HG02943 (cell line): ENCODE results near the gene TANC2.

Experiments
- ATAC-seq: cut with Tn5 transposase; IDR thresholded peaks from one replicate; pipeline ENCODE4 v1.9.1; 2021; ENCODE audit warnings: mild to moderate bottlenecking, low read depth, moderate library complexity; ENCODE audit not compliant: unreplicated experiment

Gene TANC2

DNA sequence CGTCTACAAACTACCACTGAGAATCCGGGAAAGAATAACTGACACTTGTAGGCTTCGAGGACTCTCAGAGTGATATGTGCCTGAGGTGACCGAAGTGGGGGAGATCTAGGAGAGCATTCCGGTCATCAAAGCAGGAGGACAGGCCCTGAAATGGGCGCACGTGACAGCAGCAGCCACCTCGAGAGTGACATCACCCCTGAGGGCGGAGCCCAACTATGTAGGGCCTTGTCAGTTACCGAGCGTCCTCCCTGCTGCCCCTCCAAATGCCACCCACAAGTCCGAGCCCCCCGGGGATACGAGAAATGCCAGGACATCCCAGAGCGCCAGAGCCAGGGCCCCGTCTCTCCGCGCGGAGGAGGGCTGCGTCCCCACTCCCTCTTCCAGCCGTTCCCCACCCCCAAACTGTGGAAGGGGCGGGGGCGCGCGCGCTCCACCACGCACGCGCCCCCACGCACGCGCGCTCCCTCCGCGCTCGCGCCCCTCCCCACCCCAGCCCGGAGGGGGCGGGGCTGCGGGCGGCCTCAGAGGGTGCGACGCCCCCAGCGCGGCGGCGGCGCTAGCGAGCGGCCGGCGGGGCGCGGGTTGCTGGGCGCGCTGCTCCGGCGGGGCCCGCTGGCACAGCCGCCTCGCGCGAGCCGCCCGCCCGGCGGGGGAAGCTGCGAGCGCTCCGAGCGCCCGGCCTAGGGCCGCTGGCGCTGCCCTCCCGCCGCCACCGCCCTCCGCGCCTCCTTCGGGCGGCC lies at the start of gene TANC2:
Gene TANC2 (plus strand): TSS at position 550 of the 740 bp plus-strand sequence. CDS start 43,325 bp downstream, outside the sequence.
- ATAC-seq = peak; percentile 55

GRCh38 chr17:62916684-62917571 lies 49.1 kb upstream of the TANC2 start:
- ATAC-seq = no peak

- ATAC-seq = no peak
These were observed 46.6 kb upstream of the TANC2 start for GRCh38 chr17:62919388-62919787.

DNA sequence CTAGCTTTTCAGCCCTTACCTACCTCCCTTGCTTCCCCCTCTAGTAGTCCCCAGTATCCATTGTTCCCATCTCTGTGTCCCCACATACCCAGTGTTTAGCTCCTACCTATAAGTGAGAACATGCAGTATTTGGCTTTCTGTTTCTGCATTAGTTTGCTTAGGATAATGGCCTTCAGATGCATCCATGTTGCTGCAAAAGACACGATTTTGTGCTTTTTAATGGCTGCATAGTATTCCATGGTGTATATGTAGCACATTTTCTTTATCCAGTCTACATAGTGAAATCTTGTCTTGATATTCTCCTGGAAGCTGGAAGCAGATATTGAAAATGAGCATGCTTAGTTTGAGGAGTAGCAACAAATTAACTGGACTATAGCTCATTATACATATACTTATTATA lies 45.7 kb upstream of the TANC2 start:
- ATAC-seq = no peak

DNA sequence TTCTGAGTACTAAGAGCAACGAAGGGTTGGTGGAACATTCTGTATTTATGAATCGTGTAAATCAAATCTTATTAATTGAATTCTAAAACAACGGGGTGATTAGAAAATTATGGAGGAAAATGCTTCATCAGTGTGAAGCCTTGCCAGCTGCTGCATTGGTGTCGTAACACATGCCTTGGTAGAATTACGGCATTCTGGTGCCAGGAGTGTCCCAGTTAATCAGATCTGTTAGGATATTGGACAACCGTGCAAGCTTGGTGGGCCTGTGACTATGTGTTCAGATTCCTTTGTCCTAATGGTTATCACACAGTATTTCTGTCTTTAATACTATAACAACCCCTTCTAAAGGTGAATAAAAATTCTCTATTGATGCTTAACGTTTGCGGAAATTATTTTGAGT lies 44.2 kb upstream of the TANC2 start:
- no peak for ATAC-seq

- ATAC-seq = no peak
These were observed 42.5 kb upstream of the TANC2 start for GRCh38 chr17:62923258-62924150.

DNA sequence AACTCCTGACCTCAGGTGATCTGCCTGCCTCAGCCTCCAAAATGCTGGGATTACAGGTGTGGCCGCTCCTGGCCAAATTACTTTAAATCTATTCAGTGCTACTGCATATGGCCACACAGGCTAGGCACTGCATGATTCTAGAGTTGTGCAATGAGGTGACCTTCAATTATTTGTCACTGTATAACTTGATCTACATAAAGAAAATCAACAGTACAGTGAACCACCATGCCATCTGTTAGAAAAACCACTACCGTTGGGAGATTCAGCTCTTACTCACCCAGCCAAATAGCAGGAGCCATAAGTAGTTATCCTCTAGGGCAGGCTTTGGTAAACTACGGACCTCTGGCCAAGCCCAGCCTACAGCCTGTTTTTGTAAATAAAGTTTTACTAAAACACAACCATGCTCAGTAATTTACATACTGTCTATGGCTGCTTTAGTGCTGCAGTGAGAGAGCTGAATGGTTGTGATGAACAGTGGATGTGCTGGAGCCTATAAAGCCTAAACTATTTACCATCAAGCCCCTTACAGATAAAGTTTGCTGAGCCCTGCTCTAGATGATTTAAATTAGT lies 40.7 kb upstream of the TANC2 start:
- no peak for ATAC-seq

DNA sequence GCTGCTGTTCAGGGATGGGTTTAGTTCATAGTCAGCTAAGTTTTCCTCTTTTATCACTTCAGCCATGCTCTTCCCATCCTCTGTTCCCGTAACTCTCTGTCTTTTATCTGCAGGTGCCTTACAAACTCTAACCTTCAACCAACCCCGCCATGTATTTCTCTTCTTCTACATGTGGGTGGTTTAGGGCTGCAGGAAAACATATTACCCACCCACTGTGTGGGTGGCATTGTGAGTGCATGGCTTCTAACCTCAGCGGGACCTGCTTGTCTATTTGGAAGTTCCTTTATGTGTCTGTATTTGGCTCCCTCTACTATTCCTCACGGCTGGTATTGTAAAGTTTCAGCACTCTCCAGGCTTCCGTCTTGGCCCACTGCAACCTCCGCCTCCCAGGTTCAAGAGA lies 39.0 kb upstream of the TANC2 start:
- ATAC-seq = no peak

DNA sequence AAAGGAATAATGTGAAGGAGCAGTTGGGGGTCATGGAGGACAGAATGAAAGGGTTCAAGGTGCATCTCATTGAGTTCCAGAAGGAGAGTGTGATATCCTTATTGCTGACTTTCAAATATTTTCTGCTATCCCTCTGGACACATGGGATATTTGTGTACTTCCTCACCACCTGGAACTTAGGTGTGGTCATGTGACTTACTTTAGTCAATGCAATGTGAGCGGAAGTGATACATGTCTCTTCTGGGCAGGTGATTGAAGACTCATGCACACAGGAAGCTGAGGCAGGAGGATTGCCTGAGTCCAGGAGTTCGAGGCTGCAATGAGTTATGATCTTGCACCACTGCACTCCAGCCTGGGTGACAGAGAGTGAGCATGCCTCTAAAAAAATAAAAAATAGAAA lies 36.7 kb upstream of the TANC2 start:
- ATAC-seq = no peak

GRCh38 chr17:62931101-62931500 lies 34.9 kb upstream of the TANC2 start:
- ATAC-seq = no peak

DNA sequence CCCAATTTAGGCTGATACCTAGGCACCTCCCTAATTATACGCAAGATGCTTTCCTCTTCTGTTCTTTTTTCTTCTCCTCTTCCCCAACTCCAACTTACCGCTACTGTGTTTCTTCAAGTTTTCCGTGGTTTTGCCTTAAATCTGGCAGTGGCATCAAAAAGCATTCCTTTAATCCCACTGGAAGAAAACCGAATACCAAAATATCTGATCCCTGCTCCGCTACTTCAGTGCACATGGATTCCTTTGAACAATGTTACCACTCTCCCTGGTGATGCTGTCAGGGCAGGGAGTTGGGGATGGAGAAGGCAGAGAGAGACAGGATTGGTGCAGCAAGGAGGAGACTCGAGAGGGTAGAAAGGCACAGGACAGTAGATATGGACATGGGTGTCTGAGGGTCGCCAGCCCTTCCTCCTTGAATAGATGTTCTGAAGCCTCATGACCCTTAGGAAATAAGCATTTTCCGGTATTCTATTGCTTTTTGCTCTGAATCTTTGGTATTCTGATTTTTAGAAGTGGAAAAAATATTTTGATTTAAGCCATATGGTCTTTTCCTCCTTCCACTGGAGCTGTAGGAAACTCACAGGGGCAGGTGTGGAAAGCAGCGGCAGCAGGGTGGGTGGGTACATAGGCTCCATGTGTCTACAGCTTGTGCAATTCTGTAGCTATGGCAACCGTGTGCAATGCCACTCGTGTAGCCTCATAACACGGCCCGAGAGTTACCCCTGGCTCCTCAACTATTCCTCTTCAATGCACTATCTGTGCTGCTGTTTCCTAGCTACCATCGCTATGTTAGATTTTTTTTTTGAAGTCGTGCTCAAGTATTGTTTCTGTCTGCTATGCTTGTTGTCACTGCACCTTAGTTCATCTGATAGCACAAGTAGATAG lies 32.3 kb upstream of the TANC2 start:
- no peak for ATAC-seq

GRCh38 chr17:62935098-62935497 lies 30.9 kb upstream of the TANC2 start:
- ATAC-seq = no peak

DNA sequence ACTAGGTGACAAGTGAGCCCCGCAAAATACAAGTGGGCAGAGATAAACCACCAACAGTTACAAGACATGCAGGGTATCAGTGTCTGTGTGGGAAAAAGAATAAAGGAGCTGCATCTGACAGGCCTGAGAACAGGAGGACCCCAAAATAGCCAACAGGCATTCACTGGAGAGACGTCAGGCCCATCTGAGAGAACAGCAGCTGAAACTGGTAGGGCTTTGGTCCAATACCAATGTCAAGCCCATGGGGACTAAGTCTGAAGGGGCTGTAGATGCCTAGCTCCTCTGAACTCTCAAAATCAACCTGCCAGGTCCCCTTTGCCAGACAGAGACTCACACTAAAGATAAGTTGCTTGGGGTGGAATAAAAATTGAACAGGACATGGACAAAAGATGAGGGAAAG lies 30.5 kb upstream of the TANC2 start:
- ATAC-seq = no peak

DNA sequence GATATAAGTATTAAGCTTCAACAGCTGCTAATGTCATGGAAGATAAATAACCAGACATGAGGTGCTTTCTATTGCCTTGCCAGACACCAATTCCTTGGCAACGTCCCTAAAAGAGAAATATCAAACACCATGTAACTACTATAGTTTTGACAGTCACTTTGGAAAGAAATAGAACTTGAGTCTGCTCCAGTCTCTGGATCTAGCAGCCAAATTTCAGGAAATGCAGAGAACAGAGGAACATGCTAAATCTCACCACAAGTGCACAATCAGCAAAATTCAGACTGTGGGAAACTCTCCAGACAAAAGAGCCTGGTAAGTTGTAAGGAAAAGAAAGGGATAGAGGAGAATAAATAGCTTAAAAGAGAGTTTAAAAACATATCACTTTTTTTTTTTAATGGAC lies 28.4 kb upstream of the TANC2 start:
- ATAC-seq = no peak

- ATAC-seq = no peak
These were observed 24.6 kb upstream of the TANC2 start for GRCh38 chr17:62941358-62941991.

DNA sequence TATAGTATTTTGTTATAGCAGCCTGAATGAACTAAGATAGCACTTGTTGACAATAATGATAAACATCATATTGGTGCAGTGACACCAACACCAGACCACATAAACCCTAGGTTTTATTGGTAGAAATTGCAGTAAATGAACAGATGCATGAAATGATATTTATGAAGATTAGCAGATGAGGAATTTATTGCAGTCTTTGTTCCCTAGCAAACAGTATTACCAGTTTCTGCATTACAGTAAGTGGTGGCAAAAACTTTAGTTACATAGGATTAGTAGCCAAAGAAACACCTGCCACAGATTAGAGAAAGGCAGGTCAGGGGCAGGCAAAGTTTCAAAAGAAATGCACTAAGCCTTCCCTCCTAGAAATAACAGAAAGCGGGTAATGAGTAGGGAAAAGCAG lies 17.7 kb upstream of the TANC2 start:
- no peak for ATAC-seq

DNA sequence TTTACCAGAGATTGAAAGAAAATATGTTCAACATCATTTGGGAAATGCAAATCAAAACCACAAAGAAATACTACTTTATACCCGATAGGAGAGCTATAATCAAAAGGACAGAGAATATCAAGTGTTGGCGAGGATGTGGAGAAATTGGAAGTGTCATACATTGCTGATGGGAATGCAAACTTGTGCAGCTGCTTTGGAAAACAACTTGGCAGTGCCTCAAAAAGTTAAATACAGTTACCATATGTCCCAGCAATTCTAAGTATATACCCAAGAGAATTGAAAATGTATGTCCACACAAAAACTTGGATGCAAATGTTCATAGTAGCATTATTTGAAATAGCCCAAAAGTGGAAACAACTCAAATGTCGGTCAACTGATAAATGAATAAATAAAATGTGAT lies 17.0 kb upstream of the TANC2 start:
- ATAC-seq = no peak

GRCh38 chr17:62950067-62950466 lies 16.0 kb upstream of the TANC2 start:
- no peak for ATAC-seq

DNA sequence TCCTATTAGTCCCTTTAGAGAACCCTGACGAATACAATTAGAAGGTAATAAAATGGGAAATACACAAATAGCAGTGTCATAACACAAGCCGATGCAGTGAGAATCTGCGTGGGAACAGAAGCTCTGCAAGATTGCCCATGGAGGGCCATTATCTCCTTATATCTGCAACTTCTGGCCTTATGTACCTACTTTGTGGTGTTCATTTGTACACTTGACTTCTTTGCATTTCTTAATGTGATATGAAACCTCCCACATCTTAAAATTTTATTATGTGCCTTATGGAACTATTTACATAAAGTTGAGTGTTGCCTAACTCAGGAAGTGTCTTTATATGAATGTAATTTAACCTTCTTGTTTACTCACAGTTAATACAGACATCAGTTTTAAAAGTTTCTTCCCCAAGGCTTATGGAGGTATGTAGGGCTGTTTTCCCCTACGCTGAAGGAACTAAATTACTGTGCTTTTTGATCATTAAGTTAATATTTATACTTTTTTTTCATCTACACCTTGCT lies 10.1 kb upstream of the TANC2 start:
- no peak for ATAC-seq
